SK-MEL-5 (cell line): Measurements from ENCODE around the gene BAHD1. TPM values are rescaled to one million over a fixed set of nuclear protein-coding genes. Genes with fewer than 3 reads are reported as not detected.

Source experiments
- DNase-seq: peaks from one replicate; pipeline ENCODE4 v3.0.0-alpha.2; 2016; ENCODE audit warnings: low read depth, low spot score
- in situ Hi-C: cut with HindIII; loops from 2 replicates; pipeline ENCODE4 v1.10.0; 2016; ENCODE audit warnings: low sequenced_read_pairs, high pct_unique_total_duplicates, low pct_unique_long_range_greater_than_20kb
- total RNA-seq: library from RNA; depleted of rRNA; stranded (reverse); fragments of >200 nt; shearing (Covaris generic); gene quantifications from 2 replicates; pipeline ENCODE4 v1.2.3, GENCODE V29; 2014

Gene BAHD1
- total RNA-seq, 1 experiment from 2014 or later = 9.1 TPM

GRCh38 chr15:40420071-40420713, 20.6 kb upstream of the BAHD1 start:
- DNase-seq = no peak
- in situ Hi-C loops = no loop called here

DNA sequence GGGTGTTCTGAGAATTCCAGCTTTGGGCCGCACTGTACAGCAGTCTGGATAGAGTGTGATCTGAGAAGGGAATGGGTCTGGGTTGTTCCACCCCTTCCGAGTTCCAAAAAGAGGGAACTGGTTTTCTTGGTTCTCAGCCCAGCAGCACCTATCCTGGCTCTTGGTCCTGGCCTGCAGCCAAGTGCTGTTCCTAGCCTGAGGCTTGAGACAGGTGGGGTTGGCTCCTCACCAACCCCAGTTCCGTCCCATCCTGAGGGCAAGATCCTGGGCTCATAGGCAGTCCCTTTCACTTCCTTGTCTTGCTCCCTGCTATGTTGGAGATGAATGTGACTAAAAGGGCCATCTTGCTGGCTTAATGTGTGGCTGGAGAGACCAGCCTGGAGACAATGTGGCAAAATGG, 20.0 kb upstream of the BAHD1 start:
- no peak for DNase-seq
- in situ Hi-C loops = no loop called here

GRCh38 chr15:40421246-40422157, 19.3 kb upstream of the BAHD1 start:
- in situ Hi-C loops = no loop called here

DNA sequence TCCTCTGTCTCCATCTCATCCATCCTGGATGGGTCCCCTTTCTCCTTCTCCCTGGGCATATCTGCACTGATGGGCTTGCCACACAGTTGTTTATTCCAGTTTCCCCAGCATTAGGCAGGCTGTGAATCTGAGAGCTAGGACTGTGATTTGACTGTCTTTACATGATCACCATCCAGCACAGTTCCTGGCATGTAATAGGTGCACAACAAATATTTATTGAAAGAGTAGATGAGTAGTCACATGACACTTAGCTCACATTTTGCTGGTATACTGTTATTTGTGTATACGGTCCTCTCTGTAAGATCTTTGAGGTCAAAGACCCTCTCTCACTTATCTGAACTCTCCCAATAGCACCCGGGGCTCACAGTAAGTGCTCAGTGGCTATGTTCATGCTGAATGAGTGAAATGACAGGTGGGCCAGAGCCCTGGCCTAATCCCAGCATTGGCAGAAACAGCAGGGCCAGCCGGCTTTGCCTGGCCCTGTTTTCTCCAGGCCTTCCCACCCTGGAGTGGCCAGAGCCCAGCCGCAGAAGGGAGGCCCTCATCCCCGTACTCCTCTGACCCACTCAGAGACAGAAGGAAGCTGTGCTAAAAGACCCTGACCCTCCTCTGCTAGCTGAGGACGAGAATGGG, 16.2 kb upstream of the BAHD1 start:
- no peak for DNase-seq
- in situ Hi-C loops = no loop called here

More at GRCh38 chr15:40421246-40422157, 19.3 kb upstream of the BAHD1 start:
- peak; percentile 68 for DNase-seq

GRCh38 chr15:40425681-40426080, 15.1 kb upstream of the BAHD1 start:
- in situ Hi-C loops = no loop called here

DNA sequence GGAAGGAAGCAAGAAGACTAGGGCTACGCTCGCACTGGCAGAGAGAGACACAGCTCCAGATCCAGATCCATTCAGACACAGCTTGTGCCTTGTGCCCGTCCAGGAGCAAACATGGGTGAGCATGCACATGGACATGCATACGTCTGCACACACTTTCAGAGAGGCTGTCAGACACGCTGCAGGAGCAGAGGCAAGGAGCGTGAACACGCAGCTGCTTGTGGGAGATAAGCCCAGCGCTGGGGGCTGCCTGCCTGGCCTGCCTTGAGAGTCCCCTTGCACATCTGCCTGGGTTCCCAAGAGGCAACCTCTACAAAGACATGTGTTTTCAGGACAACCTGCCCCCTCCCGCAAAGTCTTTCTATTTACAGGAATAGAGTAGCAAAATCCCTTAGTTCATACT, 13.6 kb upstream of the BAHD1 start:
- DNase-seq = no peak
- in situ Hi-C loops = no loop called here

More at GRCh38 chr15:40425681-40426080, 15.1 kb upstream of the BAHD1 start:
- DNase-seq = no peak

- in situ Hi-C loops = no loop called here
- DNase-seq = no peak
Observed at GRCh38 chr15:40428185-40428584, 12.6 kb upstream of the BAHD1 start.

DNA sequence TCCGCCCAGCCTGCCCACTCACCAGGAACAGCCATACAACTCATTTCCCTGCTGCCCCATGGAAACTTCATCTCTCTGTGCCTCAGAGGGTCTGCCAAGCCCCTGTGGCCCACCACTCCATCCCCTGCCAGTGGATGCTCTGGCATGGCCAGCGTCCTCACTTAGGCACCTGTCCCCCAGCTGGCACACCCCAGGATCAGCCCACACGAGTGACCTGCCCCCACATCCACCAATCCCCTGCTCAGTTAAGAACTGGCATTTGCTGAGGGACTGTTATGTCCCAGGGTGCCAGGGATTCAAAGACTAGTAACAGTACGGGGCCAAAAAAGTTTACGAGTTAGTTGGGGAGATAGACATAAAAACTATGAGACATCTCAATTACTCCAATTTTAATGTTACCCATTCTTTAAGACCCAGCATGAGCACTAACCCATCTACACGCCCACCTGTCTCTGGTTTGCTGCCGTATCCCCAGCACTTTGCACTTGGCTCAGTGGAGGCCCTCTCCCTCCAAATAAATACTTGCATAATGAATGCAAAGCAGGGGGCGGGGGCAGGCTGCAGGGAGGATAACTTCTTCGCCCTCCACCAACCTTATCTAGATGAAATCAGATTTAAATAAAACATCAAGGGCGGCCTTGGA, 11.6 kb upstream of the BAHD1 start:
- DNase-seq = no peak
- in situ Hi-C loops = no loop called here

DNA sequence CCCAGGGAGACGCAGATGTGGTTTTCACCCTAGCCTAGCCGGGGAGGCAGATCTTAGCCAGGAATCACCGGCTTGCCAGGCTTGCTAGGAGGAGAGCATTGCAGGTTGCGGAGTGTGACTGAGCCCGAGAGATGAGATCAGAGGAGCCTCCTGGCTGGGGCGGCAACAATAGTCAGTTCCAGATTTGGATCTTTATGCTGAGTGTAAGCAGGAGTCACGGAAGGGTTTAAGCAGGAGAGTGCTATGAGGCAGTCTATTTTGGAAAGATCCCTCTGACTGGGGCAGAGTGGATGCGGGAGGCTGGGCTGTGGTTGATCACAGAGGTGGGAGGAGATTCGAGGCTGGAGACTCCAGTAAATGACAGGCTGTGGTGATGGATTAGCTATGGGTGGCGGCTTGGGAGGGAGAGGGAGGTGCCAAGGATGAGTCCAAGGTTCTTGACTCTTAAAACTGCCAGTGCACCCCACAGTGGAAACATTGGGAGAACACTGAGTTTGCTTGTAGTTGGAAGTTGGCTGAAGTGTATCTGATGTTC, 10.4 kb upstream of the BAHD1 start:
- peak; percentile 55 for DNase-seq
- in situ Hi-C loops = no loop called here

GRCh38 chr15:40435023-40435709, 5.6 kb upstream of the BAHD1 start:
- in situ Hi-C loops = no loop called here
- no peak for DNase-seq

GRCh38 chr15:40435710-40436089, 5.1 kb upstream of the BAHD1 start:
- no peak for DNase-seq
- in situ Hi-C loops = no loop called here

DNA sequence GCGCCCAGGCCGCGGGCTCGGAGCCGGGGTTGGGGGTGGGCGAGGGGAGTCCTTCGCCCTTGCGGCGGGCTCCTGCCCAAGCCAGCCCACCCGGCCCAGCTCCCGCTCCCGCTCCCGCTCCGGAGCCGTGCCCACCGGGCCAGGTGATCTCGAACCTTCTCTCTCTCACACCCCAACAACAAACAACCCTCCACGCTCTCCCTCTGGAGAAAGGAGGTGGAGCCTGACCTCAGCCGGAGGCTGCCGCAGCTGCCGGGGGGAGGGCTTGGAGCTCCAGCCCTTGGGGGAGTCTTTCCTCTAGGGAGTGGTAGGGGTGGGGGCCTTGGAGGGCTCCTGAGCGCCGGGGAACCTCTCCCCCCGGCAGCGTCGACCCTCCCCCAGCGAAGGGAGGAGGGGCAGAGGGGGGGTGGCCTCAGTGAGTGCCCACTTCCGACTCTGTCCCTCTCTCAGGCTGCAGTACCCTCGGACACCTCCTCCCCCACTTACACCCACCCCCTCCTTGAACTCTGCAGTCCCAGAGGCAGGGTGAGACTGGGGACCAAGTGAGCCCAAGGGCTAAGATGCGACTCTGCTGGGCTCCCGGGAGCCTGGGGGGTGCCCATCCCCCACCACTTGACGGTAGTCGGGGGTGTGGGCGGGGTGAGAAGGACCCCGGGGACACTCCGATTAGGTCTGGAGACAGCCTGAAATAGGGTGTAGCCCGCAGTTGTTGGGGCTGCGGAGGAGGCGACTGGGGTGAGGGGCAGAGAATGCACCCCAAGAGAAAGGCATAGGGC, 4.4 kb upstream of the BAHD1 start:
- in situ Hi-C loops = no loop called here
- no peak for DNase-seq

DNA sequence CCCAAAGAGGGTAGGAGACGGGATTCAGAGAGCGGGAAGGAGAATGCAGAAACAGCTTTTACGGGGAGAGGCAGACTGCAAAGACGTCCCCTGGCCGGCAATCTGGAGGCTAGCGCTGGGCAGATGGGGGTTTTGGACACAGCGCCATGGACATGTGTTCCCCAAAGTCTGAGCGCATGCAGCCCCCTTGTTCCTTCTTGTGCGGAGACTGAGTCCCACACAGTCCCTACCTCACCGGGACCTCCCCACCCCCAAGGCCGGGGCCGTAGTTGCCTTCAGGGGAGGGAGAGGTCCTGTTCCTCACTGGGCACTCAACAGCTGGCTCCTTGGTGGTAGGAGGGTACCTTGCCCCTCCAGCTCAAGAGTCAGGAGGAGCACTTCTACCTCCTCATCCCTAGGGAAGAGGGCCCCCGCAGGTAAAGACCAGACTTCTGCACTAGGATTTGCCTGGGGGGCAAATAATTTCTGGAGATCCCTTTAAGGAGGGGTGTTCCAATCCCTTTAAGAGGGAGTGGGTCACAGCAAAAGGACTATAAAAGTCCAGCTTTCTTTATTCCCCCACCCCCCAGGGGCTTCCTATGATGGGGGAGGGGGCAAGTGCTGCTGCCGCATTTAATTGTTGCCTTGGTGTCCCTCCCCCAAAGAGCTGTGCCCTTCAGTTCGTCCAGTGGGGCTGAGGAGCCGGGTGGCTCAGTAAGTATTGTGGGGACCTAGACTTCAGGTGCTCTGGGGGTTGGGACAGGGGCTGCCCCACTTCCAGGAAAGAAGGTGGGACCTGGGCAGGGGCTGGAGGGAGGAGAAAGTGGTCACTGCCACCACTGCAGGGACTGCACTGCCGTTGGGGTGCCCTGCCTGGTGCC, 3.6 kb upstream of the BAHD1 start:
- in situ Hi-C loops = no loop called here
- no peak for DNase-seq

- in situ Hi-C loops = no loop called here
- DNase-seq = no peak
Observed at GRCh38 chr15:40437752-40438687, 2.7 kb upstream of the BAHD1 start.

DNA sequence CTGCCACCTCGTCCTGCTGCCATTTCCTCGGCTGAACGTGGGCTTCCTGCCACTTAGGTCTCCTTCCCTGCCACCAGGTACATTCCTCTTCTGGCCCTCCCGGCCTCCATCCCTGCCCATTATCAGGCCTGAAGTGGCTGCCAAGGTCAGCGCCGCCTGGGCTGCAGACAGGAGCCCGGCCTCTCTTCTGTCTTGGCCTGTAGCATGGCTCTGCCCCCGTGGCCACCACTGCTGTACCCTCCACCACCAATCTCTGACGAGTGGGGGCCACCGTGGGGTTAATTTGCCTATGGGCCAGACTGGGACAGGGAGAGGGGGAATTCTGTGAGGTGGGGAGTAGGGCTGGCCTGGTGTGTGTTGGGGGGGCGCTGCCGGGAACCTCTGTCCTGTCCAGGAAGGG, 2.0 kb upstream of the BAHD1 start:
- DNase-seq = no peak
- in situ Hi-C loops = no loop called here
